LNCaP clone FGC (cell line): Measurements from ENCODE around the gene PRDX2.

Experiments
- DNase-seq: peaks from one replicate; pipeline ENCODE4 v3.0.0-alpha.2; 2011; ENCODE audit warnings: low read depth
- H3K4me3 ChIP-seq: 2 replicates; pipeline ENCODE4 v1.5.1; 2011; ENCODE audit warnings: mild to moderate bottlenecking, low read depth, low read length, control low read depth
- TF ChIP-seq, protein P1 (sequence below): IDR thresholded peaks from 2 replicates; pipeline ENCODE4 v1.5.1; 2012; ENCODE audit warnings: mild to moderate bottlenecking; ENCODE audit not compliant: control insufficient read depth, insufficient read depth; ENCODE audit errors: extremely low read depth

Gene PRDX2

DNA sequence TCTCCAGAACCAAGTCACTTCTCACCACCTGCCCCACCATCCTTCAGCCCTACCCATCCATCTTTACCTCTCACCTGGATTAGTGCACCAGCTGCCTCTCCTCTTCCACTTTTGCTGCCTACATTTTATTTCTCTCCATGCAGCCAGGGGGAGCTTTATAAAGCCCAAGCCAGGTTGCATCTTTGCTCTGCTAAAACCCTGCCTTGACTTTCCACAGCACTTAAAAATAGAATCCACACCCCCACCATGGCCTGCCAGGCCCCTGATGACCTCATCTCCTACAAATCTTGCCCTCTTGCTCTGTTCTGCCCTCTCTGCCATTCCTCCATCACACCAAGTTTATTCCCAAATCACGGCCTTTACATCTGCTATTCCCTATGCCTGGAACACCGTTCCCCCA lies 28.0 kb downstream of the PRDX2 start:
- no peak overlapping the region for H3K4me3 ChIP-seq
- DNase-seq: no peak
- TF ChIP-seq, protein P1, sequence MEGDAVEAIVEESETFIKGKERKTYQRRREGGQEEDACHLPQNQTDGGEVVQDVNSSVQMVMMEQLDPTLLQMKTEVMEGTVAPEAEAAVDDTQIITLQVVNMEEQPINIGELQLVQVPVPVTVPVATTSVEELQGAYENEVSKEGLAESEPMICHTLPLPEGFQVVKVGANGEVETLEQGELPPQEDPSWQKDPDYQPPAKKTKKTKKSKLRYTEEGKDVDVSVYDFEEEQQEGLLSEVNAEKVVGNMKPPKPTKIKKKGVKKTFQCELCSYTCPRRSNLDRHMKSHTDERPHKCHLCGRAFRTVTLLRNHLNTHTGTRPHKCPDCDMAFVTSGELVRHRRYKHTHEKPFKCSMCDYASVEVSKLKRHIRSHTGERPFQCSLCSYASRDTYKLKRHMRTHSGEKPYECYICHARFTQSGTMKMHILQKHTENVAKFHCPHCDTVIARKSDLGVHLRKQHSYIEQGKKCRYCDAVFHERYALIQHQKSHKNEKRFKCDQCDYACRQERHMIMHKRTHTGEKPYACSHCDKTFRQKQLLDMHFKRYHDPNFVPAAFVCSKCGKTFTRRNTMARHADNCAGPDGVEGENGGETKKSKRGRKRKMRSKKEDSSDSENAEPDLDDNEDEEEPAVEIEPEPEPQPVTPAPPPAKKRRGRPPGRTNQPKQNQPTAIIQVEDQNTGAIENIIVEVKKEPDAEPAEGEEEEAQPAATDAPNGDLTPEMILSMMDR: 0 out of 2 replicates have a peak, but pooled peaks have one; percentile 9

DNA sequence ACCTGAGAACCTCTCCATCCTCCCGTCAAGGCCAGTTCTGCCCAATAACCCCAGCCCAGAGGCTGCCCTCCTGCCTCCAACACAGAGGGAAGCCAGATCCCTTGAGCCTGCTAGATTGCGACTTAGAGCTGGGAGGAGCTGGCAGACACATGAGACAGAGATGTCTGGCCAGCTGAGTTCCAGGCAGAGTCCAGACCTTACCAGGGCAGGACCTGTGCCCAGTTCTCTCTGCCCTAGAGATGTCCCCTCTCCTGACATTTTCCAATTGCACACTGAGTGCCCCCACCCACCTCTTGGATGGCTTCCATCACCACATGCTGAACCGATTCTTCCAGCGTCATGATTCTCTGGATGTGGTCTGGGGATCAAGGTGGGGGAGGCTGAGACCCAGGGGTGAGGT lies 29.3 kb downstream of the PRDX2 start:
- TF ChIP-seq, protein P1: no peak

DNA sequence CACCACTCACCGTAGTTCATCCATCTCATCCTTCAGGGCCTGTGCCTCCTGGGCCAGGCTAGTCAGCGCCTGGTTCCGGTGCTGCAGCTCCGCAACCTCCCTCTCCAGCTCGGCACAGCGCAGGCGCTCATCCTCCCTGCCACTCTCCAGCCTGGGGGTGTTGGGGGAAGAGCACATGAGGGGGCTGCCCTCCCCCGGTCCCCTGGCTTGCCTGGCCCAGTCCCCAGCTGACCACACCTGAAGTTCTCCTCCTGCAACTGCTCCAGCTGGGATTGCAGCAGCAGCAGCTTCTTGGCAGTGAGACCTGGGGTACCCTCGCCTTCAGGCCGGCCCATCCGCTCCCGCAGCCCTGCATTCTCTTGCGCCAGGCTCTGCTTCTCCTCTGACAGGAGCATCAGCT lies 30.7 kb downstream of the PRDX2 start:
- no peak for DNase-seq
- H3K4me3 ChIP-seq: no peak overlapping the region
- TF ChIP-seq, protein P1: no peak

More for the DNA sequence above, 29.3 kb downstream of the PRDX2 start:
- H3K4me3 ChIP-seq: no peak overlapping the region
- no peak for DNase-seq

DNA sequence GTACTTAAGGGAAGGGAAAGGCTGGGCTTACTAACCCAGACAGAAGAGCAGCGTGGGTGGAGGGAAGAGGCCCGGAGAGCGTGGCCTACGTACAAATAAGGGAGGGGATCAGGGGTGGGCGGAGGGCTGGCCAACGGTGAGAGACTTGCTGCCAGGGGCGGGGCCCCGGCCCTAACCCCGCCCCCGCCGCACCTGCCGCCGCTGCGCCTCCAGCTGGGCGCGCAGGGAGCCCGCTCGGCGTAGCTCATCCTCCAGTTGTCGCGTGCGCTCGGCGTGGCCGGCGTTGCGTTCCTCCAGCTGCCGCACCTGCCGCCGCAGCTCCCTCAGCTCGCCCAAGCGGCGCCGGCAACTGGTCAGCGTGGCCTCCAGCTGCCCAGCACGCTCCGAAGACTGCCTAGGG lies 31.9 kb downstream of the PRDX2 start:
- TF ChIP-seq, protein P1: no peak
- H3K4me3 ChIP-seq: no peak overlapping the region
- DNase-seq: no peak

DNA sequence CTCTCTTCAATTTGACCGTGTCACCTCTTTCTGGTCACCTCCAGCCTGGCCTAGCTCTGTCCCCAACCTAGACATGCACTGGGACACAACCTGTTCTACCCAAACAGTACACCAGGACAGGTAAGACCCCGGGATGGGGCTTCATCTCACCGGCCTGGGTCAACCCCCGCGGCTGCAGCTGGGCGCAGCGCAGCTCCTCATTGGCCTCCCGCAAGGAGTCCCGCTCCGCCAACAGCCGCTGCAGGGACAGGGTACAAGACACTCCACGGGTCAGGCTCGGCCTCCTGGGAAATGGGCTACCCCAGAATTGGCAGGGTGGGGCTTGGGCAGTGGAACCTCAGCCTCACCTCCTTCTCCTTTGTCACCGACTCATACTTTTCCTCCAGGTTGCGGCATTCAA lies 33.9 kb downstream of the PRDX2 start:
- H3K4me3 ChIP-seq: no peak overlapping the region
- TF ChIP-seq, protein P1: no peak
- no peak for DNase-seq

DNA sequence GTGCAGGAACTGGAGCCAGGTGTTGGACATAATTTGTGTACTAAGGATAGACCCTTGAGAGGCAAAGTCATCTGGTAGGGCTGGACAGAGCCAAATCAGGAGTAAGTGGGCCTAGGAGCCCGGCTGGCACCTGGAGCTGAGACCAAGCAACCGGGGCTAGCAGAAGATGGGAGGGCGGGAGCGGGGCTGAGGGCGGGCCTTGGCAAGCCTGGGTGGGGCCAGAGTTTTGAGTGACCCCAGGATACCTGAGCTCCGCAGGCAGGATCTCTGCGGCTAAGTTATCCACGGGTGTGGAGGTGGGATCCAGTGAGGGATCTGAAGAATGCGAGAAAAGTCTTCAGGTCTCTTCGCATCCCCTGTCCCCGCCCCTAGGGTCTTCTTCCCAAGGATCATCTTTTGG lies 34.5 kb downstream of the PRDX2 start:
- no peak overlapping the region for H3K4me3 ChIP-seq
- TF ChIP-seq, protein P1: no peak
- DNase-seq: no peak

DNA sequence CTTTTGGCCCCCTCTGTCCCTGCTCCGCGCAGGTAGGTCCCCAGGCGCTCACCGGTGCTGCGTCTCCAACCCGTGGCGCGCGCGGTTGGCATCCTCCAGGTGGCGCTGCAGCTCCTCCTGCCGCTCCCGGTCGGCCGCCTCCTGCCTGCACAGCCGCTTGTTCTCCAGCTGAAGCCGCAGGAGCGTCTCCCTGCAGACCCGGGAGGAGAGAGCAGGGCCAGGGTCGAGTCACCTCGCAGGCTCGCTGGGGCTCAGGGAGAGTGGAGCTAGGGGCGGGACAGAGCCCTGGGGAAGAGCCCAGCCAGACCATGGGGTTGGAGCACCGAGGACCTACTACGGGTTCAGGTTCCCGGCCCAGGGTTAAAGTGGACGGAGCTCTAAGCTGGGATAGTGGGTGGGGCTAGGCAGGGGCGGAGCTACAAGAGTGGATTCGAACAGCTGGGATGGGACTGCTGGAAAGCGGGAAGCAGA lies 35.5 kb downstream of the PRDX2 start:
- DNase-seq: no peak
- peak overlapping the region; percentile 30 for H3K4me3 ChIP-seq
- TF ChIP-seq, protein P1: peak; percentile 75
